COLO668 (cell line): ENCODE measurements around the gene ID2.
A peak's percentile ranks its signal among the peaks of the same experiment; 100 is the strongest.

ENCODE experiments used
- DNase-seq: peaks from one replicate; lab custom pipeline; 2025; ENCODE audit not compliant: unreplicated experiment; lab: John Stamatoyannopoulos, UW

The ID2 gene

DNA sequence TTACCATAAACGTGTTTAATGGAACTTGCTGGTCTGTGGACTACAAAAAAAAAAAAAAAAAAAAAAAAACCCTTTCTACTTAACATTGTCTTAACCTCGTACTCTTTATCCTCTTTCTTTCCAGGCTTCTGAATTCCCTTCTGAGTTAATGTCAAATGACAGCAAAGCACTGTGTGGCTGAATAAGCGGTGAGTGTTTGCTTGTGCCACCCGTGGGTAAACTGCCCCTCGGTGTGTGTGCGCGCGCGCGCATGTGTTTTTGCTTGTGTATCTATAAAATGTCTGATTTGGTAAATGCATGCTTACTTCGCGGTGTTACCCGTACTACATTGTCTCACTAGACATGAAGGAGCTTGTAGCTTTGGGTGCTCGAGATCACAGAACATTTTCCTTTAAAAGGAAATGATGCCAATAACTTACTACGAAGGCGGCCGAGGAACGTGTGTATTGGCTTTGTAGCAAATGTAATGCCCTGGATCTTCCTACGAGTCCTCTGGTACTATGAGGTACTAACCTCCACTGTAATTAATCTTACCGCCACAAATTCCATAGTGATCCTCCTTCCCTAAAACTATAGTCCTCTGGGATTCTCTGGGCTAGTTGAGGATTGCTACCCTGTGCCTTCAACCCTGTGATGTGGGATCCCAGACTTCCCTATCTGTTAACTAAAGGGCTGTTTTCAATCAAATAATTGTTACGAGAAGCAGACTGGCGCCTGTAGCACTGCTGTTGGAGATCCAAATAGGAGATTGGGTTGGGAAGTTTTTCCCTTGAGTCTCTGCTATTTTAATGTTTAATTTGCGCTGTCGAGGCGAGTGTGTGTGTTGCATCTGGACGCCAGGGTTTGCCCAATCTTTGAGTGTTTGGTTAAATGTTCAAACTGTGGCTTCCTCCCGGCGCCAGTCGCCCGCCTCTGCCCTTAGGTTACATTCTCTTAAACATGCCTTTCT, 1.1 kb downstream of the ID2 start:
- peak; percentile 52 for DNase-seq

DNA sequence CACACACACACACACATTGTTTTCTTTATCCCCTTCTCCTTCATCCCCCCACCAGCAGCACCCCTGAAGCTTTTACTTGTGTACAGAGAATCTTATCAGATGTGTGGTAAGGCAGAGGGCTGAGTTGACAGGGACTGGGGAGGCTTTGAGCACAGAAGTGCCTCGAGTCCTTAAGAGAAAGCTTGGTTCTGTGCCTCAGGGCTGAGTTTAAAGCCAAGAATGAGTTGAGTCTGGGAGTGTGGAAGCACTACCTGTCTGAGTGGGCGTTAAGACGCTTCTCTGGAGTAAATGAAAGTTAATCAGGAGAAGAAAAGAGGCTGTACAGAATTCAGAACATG, 2.7 kb downstream of the ID2 start:
- DNase-seq, result peak; percentile 54

DNA sequence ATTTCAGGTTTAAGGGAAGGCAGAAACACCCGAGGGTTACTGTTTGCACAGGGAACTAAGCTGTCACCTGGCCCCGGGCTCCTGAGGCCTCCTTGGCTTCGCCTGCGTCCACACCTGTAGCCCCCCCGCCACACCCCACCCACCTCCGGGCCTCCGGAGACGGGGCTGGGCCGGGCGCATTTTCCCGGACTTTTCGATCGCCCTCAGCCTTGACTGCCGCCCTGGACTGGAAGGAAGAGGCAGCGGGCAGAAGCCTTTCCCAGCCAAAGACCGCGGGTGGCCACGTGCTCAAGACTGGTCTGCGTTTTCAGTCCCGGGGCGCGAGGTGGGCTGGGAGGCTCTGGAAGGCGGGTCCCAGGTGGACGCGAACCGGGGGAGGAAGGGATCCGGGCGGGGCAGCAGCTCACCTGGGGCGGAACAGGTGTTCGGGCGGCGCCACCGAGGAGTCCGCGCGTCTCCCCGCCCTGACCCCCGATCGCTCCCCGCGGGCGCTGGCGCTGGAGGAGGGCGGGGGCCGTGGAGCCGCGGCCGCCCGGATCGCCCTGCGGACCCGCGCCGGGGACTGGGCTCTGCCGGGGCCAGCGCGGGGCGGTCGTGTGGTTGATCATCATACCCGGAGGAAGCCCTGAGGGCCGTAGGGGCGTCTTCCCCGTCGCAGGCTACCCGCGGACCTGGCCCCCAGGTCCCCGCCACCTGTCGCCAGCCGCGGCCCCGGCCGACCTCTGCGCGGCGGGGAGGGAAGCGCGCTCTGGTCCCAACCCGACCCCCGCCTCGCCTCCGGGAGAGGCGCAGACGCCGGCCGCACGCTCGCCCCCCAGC, 3.2 kb downstream of the ID2 start:
- DNase-seq, result peak; percentile 91

- peak; percentile 86 for DNase-seq
Observed at GRCh38 chr2:8685697-8686358, 4.0 kb downstream of the ID2 start.

DNA sequence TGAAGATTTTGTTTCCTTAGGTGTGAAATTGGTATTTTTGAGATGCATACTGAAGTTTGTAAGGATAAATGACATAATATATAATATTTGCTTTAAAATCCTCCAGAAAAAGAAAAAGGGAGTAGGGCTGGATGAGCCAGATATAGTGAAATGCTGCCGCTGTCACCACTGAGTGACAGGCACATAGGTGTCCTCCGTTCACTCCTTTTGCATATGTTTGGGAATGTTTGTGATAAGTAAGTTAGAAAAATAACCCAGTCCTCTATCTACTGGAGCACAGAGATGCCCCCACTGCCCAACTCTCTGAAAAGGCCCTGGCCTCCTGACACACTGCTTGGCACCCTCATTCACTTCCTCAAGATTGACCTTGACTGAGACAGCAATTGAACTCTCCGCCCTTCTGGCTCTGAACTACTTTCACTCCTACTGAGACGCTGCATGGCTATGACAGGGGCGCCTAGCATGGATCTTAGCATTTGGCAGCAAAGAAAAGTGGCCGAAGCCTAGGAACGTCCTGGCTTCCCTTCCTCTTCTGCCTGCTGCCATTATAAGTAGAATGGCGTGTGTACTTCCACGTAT, 10.1 kb downstream of the ID2 start:
- no peak for DNase-seq

GRCh38 chr2:8692783-8693156, 10.9 kb downstream of the ID2 start:
- no peak for DNase-seq

- no peak for DNase-seq
Observed at GRCh38 chr2:8693157-8693821, 11.4 kb downstream of the ID2 start.

DNA sequence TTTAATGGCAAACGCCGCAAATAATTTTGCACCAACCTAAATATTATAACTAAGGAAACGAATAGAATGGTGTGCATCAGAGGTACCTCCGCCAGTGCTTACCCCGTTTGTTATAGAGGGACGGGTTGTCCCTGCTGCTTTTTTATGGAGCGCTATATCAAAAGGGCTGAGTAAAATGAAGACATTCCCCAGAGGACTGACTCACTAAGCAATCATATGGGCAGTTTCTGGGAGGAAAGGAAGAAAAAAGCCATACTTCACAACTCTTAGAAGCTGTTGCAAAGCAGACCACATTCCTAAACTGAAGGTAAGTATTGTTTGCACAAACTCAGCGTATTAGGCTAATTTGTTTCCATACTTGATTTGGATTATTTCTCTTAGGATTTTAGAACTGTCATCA, 12.9 kb downstream of the ID2 start:
- DNase-seq, result no peak

DNA sequence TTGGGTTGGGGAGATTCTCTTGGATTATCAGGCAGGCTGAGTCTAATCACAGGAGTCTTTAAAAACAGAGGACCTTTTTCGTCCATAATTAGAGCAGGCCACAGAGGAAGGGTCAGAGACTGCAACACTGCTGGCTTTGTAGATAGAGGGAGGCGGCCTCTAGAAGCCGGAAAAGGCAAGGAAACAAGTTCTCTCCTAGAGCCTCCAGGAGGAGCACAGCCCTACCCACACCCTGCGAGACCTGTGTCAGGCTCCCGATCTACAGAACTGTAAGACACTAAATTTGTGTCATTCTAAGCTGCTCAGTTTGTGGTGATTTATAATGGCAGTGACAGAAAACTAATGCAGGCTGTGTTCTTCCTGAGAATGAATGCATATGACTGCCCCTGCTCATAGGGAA, 15.3 kb downstream of the ID2 start:
- no peak for DNase-seq

DNA sequence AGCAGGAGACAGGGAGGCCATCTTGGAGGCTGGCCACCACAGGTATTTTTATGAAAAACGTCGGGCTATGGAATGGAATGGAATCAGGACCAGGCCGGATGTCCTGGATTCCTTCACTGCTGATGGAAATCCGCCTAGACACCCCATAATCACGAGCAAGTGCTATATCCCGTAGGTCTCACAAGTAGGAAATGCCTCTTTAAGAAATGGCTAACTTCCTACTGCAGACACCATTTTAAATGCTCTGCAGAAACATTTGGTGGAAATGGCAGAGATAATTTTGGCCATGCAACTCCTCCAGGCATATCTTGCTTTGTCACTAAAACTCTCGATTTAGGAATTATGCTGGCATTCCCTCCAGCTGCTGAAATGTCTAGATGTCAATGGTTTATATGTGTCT, 18.0 kb downstream of the ID2 start:
- no peak for DNase-seq

GRCh38 chr2:8701681-8702379, 20.0 kb downstream of the ID2 start:
- no peak for DNase-seq

GRCh38 chr2:8704906-8705305, 23.1 kb downstream of the ID2 start:
- no peak for DNase-seq

DNA sequence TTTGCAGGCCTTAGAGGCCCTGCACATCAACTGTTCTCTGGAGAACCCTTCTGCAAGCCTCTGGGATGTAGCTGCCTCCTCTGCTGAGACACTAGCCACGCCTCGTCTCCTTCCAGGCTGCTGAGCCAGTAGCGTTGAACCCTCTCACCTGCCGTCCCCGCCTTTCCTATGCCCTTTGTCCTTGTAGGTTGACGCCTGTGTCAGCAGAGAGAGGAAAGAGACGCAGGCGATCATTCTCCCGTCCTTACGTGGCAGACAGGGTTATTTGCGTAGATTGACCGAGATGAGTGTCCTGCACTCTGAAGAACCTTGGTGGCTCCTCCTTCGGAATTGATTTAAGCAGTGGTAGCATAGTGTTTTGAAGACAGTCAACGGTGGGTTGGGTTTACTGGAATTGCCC, 27.8 kb downstream of the ID2 start:
- DNase-seq, result no peak

- DNase-seq, result no peak
Observed at GRCh38 chr2:8710951-8711350, 29.1 kb downstream of the ID2 start.

DNA sequence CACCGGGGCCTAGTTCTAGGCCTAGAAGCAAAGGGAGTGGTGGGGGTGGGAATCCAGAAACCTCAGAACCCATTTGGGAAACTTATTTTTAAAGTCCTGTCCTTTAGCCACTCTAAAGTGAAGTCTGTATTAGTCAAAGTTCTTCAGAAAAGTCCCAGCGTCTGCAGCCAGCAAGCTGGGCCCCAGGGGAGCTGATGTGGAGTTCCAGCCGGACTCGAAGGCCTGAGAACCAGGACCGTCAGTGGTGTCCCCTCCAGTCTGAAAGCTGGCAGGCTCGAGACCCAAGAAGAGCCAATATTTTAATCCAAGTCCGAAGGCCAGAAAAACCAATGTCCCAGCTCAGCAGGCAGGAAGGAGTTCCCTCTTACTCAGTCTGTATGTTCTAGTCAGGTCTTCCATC, 32.4 kb downstream of the ID2 start:
- DNase-seq, result no peak

DNA sequence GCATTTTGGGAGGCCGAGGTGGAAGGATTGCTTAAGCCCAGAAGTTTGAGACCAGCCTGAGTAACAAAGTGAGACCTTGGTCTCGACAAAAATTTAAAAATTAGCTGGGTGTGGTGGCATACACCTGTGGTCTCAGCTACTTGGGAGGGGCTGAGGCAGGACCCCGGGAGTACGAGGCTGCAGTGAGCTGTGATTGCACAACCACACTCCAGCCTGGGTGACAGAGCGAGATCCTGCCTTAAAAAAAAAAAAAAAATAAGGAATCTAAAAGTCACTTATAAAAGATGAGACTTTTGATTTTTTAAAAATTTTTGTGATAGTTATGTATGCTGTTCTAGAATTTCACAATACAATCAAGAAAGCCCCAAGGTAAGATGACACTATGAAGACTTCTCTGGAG, 33.1 kb downstream of the ID2 start:
- DNase-seq, result no peak

GRCh38 chr2:8719528-8719927, 37.7 kb downstream of the ID2 start:
- DNase-seq, result no peak

DNA sequence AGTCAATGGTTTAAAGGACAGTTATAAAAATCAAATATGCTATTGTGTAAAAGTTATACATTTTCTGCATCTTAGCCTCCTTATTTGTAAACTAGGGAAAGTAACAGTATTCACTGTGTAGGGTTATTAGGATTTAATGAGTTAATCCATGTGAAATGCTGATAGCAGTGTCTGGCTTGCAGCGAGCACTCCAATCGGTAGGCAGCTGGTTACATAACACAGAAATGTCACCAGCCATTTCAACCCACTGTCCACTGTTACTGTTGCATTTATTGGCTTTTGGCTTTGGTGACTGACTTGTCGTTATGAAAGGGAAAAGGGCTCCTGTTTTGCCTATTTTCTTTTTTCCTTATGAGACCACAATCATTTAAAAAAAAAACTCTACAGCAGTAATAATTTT, 38.9 kb downstream of the ID2 start:
- DNase-seq, result no peak

DNA sequence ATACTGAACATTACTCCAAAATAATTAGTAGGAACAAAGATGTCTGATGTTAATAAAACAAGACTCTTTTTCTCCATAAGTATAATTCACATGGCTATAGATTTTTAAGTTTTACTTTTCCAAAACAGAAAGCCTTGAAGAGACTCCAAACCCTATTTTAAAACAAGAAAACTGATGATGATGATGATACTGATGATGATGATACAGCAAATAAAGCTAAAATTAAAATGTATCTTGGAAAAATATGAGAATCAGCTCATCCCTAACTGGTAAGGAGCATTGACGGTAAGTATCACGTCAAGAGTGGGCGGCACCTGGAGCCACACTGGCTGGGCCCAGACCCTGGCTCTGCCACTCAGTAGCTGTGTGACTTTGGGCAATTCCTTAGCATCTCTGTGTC, 39.6 kb downstream of the ID2 start:
- DNase-seq, result no peak

- DNase-seq, result no peak
Observed at GRCh38 chr2:8722986-8723385, 41.1 kb downstream of the ID2 start.
